COLO668 (cell line): ENCODE data around the gene FOXS1.
A peak's percentile ranks its signal among the peaks of the same experiment; 100 is the strongest.
"Not testable (repeated sequence)": the region's sequence is repeated elsewhere in the genome, so short reads cannot be mapped to it uniquely, and the experiment has no call there.

Experiments
- DNase-seq: peaks from one replicate; lab custom pipeline; 2025; ENCODE audit not compliant: unreplicated experiment; lab: John Stamatoyannopoulos, UW

The FOXS1 gene

DNA sequence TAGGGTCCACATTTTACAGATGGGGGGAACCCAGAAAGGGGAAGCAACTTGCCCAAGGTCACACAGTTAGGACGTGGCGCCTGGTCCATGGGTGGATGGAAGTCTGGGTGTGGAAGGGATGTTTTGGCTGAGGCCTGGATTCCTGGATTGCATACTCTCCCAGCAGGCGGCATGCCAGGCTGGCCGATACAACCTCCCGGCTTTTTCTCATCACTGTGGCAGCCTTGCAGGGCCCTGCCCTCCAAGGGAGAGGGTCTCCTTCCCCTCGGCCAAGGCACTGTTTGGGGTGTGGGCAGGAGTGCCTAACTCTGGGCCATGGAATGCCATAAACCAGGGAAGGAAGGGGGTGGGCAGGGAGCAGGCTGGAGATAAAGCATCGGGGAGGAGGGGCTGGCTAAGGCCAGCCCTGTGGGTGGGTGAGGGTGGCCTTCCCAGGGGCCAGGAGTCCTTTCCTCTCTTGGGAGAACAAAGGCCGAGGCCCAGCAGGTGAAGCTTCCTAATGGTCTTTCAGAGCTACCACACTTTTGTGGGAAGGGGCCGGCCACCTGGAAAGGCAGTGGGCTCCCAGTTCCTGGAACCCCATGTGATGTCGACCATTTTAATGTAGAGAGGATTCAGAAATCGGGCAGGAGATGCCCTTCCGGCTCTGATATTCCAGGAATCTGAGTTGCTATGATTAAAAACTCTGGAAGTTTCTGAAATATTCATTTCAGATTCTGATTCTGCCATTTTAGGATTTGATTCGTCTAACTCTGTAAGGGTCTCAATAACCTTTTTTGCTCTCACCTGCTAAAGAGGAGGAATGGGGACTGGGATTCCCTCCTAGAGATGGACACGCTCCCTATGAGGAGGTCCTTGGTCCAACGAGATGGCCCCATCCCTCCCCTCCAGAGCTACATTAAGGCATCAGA, 4.2 kb downstream of the FOXS1 start:
- no peak for DNase-seq

DNA sequence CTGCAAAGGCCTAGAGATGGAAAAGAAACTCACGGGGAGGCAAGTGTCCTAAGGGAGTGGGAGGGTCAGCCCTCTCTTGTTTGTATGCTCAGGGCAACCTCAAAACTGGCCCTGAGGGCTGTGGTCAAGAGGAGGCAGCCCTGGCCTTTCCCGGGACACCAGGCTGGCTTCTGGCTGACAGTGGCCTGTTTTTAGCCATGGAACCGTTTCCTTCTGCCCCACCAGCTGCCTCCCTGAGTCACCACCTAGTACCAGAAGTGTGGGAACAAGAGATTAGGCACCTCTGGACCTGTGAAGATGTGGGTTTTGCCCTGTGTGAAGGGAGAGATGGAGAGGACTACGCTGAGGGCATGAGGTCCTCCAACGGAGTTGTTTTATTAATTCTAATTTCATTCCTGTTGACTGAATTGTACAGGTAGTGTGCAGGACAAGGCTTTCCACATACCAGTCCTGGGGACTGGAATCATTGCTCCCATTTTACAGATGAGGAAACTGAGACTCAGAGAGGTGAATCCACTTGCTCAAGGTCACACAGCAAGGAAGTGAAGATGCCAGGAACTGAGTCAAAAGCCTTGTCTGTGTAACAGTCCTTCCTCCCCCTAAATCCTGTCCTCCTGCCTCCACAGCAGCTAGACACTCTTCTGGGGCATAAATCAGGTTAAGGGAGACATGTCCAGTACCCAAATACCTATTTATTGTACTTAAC, 5.5 kb downstream of the FOXS1 start:
- no peak for DNase-seq

DNA sequence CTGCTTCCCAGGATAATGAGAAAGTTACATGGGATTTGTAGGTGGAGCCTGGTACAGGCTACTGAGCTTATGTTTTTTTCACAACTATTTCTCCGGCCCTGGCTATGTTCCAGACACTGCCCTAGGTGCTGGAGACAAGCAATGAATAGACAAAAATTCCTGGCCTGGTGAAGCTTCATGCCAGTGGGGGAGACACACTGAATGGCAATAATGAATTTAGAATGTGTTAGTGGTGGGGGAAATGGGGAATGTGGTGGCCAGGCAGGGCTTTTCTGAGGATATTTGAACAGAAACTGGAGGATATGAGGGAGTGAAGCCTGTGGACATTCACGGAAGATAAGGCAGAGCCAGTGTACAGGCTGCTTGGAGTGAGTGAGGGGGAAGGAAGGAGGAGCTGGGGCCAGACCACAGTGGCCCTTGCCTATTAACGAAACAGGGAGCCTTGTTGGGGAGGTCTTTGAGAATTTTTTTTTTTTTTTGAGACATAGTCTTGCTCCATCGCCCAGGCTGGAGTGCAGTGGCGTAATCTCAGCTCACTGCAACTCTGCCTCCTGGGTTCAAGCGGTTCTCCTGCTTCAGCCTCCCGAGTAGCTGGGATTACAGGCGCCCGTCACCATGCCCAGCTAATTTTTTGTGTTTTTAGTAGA, 6.6 kb downstream of the FOXS1 start:
- no peak for DNase-seq

DNA sequence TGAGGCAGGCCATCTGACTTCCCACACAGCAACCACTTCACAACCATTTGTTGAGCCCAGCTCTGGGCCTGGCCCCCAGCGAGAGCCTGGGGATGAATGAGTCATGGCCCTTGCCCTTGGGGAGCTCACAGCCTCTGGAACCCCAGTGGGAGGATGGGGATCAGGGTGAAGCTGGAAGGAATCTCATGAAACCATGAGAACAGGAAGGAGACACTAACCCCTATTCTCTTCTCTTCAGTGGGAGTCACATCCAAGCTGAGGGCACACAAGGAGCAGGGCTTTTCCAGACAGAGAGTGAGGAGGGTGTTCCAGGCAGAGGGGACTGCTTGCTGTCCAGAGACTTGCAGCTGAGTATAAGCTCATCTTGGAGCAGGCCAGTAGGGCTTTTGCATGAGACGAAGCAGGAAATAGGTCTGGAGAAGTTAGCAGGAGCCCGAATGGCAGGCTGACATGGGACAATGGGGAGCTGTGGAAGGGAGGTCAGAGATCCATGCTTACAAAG, 7.5 kb downstream of the FOXS1 start:
- DNase-seq = no peak

DNA sequence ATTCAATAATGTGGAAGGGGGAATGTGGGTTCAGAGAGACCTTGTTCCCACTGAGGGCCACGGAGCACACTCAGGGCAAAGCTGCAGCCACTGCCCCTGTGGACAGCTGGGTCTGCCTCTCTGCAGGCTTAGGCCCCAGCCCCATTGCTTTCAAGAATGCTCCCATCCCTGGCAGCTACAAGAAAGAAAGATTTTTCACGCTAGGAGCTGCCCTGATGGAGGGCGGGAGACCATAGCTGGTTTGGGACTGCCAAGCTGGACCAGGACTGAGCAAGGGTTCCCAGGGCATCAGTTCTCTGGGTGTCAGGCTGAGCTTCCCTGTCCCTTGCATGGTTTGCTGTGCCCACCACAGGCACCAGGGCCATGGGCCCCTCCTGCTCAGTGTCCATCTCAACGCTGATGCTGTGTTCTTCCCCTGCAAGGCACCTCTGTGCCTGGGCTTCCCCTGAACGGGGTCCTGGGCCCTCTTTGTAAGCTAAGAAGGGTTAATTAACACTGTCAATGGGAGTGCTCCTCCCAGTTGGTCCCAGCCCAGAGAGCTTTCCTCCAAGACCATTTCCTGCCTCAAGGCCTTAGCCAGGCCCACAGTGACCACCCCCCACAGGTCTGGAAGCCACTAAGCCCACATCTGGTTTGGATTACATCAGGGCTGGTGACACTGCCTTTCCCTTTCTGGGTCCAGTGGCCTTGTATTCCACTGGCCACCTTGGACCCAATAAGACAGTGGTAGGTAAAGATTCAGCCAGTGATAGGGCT, 8.4 kb downstream of the FOXS1 start:
- no peak for DNase-seq

DNA sequence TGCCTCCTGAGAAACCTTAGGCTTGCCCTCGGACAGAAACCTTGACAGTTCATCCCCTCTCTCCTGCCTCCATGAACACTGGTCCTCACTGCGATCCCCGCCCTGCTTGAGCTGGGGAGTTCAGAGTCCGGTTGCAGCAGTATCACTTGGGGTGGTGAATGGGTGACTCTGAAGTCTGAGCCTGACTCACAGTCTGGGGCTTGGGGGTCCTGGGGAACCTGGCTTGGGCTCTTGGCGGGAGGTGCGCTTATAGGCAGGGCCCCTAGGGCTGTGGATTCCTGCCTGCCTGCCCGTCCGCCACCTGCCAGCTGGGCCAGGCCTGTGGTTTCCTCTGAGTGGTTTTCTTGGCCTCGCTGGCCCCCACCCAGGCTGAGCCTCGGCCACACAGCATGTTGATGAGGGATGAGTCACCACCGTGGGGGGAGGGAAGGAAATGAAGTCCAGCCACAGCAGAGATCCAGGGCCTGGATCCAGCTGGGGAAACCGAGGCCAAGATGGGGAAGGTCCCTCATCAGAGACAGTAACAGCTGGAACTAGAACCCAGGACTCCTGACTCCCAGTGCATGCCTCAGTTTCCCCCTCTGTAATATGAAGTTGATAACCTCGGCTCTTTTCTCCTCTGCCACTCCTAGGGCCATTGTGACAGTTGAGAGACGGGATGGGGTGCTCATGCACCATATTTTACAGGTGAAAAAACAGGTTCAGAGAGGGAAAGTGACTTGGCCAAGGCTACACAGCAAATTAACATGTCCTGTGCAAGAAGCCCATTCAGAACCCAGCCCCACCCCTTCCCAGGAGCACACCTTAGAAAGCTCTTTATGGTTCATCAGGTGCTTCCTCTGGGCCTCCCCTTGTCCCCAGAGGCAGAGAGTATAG, 9.2 kb downstream of the FOXS1 start:
- peak; percentile 92 for DNase-seq

DNA sequence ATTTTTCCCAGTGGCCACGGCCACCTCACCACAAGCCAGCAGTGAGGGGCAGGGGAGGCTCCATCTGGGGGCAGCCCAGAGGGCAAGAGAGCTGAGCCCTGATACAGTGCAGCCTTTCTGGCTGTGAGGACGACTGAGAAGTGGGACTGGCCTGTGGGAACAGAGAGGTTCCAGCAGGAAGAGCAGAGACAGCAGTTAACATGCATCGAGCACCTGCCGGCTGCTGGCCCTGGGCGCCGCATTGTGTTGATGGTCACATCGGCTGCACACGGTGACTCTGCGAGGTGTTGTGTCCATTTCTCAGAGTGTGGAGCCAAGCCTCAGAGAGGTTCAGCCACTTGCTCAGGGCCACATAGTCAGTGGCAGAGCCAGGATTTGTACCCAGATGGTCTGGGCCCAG, 9.8 kb downstream of the FOXS1 start:
- DNase-seq = peak; percentile 65

DNA sequence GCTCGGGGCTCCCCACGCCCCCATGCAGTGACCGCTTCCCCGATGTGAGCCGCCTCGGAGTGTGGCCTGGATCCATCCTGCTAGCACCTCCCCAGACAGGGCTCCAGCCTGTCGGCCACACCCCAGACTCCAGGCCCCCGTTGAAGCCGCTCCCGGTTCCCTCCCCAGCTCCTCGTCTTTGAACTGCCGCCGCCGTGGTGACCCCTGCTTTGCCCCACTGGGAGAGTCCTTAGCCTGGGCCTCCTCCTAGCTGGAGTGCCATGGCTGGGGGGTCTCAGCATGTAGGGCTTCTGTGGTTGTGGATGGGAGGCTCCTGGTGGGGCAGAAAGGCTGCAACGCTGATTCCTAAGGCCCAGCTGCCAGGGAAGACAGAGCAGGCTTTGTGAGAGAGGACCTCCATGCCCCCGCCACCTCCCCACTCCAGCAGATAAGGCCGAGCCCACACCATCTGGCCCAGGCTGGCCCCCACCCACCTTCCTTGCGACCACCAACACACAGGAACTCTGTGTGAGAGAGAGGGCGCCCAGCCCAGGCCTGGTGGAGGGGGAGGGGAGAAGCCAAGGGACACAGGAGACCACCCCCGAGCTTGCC, 11.4 kb downstream of the FOXS1 start:
- no peak for DNase-seq

DNA sequence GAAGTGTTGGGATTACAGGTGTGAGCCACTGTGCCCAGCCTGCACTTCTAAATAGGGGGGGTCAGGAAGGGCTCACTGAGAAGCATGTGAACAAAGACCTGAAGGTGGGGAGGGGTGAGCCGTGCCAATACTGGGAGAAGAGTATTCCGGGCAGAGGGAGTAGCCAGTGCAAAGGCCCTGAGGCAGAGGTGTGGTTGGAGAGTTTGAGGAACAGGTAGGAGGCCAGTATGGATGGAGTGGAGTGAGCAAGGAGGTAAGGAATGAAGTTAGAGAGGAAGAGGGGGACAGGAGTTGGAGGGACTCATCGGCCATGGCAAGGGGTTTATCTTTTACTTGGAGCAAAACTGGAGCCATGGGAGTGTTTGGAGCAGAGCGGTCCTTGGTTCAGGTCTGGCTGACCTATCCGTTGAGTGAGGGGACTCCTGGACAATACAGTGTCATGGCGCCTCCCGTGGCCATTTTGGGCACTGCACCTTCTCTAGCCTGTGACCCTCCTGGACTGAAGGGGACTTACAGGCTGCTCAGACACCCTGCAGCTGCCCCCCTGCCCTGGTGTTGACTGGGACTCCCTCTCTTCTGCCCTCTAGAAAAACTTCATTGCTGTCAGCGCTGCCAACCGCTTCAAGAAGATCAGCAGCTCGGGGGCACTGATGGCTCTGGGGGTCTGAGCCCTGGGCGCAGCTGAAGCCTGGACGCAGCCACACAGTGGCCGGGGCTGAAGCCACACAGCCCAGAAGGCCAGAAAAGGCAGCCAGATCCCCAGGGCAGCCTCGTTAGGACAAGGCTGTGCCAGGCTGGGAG, 12.1 kb downstream of the FOXS1 start:
- DNase-seq = peak; percentile 64

DNA sequence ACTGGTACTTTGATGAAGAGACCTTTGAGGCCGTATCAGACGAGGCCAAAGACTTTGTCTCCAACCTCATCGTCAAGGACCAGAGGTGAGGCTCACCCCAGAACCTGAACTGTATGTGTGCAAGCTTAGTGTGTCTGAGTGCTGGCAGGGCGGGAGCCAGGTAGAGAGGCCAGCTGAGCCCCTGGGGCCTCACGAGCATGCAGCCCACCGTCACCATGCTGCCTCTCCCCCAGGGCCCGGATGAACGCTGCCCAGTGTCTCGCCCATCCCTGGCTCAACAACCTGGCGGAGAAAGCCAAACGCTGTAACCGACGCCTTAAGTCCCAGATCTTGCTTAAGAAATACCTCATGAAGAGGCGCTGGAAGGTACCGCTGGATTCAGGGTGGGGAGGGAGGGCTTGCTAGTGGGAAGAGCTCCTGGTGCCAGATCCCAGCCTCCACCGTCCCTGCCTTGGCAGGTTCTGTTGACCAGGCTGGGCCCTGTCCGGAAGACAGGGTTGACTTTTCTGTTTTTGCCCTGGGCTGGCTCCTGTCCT, 13.6 kb downstream of the FOXS1 start:
- DNase-seq = no peak

DNA sequence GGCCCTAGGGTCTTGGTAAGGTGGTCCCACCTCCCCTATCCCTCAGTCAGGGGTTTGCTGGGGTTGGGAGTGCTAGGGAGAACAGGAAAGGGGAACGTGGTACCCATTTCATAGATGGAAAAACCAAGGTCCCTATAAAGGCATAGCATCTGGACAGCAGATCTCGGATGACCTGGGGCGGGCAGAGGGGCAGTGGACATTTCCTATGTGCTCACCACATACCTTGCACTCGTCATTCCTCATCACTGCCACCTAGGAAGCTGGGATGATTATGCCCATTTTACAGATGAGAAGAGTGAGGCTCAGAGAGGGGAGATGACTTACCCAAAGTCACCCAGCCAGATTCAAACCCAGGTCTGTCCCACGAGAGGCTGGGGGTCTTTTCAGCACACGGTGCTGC, 14.2 kb downstream of the FOXS1 start:
- DNase-seq = no peak

DNA sequence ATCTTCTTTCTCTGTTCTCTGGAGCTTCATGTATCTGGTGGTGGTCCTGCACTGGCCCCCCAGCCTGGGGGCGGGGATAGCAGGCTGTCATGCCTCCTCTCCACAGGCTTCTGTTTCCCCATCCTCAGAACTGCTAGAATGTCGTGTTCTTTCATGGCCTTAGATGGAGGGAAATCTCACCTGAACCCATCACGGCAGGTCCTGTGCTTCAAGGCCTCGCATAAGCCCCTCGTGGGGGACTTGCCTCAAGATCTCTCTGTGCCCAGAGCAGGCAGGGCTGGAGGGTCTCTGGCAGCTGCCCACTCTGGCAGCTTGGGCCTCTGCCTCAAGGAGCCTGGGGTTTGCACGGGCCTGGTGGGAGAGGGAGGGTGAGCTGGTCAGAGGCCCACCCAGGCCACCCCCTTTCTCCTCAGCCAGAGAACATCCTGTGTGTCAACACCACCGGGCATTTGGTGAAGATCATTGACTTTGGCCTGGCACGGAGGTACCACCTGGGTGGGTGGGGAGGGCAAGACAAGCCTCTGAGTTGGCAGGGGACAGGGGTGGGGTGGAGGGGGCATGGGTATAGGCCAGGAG, 14.9 kb downstream of the FOXS1 start:
- DNase-seq = no peak

DNA sequence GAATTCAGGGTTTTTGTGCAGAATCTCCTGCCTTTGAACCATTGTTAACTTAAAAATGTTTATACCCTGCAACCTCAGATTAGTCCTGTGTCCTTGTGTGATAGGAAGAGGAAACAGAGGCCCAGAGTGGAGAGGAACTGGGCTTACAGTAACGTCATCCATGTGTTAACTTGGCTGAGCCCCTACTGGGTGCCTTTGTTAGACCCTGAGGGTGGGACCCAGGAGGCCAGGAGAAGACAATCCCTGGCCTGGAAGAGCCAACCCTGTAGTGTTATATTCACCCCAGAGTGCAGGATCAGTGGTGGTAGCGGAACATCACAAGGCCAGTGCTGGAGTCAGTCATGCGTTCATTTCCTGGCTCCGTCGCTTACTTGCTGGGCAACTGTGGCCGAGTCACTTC, 15.7 kb downstream of the FOXS1 start:
- DNase-seq = no peak

DNA sequence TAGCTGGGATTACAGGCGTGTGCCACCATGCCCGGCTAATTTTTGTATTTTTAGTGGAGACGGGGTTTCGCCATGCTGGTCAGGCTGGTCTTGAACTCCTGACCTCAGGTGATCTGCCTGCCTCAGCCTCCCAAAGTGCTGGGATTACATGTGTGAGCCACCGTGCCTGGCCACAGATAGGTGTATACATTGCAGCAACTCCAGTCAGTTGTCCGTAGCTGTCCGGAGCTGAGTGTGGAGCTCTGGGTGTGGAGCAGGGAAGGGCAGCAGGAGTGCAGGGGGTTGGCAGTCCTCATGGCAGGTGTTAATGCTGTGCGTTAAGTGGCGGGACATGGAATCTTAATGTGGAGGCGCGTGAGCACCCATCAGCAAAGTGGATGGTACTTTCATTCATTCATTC, 17.4 kb downstream of the FOXS1 start:
- not testable (repeated sequence) for DNase-seq

DNA sequence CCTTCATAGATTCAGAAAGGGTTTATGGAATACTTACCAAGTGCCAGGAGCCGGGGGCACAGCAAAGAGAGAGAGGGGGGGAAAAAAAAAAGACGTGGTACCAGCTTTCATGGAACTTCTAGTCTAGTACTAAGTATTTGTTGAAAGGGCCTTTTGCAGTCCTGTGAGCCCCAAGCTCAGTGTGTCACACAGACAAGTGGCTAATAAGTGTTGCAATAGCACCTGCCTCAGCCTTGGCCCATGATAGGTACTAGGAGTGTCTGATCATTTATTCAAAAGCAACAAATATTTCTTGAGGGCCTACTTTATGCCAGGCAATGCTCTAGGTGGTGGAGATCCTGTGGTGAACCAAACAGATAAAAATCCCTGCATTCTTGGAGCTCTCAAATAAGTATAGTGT, 18.3 kb downstream of the FOXS1 start:
- no peak for DNase-seq

DNA sequence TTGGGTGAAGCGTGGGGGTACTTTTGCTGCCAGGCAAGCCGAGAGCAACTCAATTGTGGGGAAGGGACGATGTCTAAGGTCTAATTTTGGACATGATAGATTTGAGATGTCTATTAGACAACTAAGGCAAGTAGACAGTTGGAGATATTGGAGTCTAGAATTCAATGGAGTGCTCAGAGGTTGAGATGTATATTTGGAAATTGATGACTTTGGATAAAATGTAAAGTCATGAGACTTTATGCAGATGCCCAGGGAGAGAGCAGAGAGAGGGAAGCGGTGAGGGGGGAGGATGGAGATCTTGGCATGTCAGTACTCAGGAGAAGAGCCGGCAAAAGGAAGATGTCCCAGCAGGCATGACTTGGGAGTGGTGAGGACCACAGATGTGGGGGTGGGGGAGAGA, 19.3 kb downstream of the FOXS1 start:
- DNase-seq = no peak

DNA sequence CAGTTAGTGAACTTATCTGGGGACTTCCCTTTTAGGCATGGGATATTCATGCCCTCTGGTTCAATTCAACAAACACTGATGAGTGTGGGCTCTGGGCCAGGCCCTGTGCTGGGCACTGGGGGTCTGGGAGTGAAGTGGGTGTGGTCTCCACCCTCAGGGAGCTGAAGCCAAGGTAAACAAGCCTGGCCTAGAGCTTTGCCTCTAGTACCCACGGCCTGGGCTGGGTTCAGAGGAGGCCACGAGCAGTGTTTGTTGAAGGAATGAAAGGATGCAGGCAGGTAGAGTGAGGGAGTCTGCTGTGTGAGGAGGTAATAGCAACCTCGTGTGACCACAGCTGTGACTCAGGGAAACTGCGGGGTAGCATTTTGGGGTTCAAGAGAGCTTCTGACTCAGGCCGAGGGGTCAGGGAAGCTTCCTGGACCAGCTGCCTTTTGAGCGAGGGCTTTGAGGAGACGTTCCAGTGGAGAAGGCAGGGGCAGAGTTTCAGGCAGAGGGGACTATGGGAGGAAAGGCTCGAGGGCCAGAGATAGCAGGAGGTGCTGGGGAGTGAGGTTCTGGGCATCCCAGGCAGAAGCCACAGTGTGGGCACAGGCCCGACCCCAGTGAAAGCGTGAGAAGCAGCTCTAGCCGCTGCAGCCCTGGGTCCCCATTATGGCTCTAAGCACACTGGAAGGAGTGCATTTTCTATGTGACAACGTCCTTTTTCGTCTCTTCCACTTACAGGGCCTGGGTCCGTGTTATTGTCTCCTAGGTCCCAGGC, 20.7 kb downstream of the FOXS1 start:
- no peak for DNase-seq

DNA sequence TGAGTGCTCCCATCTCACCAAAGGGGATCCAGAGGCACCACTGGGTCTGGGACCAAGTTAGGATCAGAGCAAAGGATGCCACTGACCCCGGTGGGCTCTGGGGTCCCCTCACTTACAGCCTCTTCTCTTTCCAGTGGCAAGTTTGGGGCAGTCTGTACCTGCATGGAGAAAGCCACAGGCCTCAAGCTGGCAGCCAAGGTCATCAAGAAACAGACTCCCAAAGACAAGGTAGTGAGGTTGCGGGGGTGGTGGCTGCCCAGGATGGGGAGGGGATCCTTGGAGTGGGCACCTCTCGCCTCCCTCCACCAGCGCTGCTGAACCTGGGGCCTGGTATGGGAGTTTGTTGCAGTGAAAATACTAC, 21.3 kb downstream of the FOXS1 start:
- no peak for DNase-seq
